22Rv1 (cell line): Measurements from ENCODE around the gene TM4SF20.

ENCODE experiments used
- CTCF ChIP-seq: fragments of 450-650 bp; IDR thresholded peaks from 2 replicates; pipeline ENCODE4 v1.5.1; 2017; ENCODE audit warnings: mild to moderate bottlenecking
- ZFX ChIP-seq: fragments of 450-650 bp; IDR thresholded peaks from 2 replicates; pipeline ENCODE4 v1.6.1; 2017; ENCODE audit warnings: antibody characterized with exemption, borderline replicate concordance

DNA sequence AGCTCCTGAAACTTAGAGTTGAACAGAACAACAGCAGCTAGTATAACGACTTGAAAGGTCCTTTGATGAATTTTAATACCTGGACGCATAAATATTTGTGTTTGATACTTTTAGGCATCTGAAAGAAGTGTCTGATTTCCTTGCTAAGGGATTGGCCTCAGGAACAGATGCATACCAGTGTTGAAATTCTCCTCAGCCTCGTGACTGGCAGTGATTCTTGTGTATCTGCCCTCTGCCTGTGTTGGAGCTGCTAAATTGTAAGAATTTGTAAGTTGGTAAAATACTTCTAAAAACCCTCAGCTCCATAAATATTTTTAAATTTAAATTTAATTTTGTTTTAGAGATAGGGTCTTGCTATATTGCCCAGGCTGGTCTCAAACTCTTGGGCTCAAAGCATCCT lies 31.1 kb upstream of the TM4SF20 start:
- TF ChIP-seq CTCF (no peak), ZFX (no peak)
